Stimulated activated CD4-positive, alpha-beta T cell treated with anti-CD3 and anti-CD28 coated beads, Interleukin-4, amount 100 ng/mL, for 48 hours (primary cell): Measurements from ENCODE around the gene MTHFR.
A peak's percentile ranks its signal among the peaks of the same experiment; 100 is the strongest.

Source experiments
- DNase-seq, 2 donors: peaks; one replicate each; pipeline ENCODE4 v3.0.0-alpha.2; 2020; ENCODE audit warnings: low read depth in 2 of 2

The MTHFR gene

GRCh38 chr1:11805422-11806306, at the start of gene MTHFR, which contains the start of gene CLCN6:
TSS of gene MTHFR (minus strand) at chr1:11805964. CDS start at chr1:11803116, 2,848 bp downstream.
TSS of gene CLCN6 (plus strand) at chr1:11806191. CDS start at chr1:11806263, 72 bp downstream.
- peak; percentile 97 to 99 for DNase-seq

DNA sequence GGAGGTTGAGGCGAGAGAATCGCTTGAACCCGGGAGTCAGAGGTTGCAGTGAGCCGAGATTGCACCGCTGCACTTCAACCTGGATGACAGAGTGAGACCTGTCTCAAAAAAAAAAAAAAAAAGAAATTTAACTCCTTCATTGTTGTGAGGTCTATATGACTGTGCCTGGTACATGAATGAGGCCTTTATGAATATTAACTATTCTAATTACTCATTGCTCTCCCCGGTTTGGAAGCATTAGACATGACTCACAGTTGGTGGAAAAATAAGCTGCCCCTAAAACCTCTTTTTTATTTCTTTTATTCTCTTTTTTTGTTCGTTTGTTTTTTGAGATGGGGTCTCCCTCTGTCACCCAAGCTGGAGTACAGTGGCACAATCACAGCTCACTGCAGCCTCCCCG, 49.7 kb upstream of the MTHFR start:
- DNase-seq = no peak

DNA sequence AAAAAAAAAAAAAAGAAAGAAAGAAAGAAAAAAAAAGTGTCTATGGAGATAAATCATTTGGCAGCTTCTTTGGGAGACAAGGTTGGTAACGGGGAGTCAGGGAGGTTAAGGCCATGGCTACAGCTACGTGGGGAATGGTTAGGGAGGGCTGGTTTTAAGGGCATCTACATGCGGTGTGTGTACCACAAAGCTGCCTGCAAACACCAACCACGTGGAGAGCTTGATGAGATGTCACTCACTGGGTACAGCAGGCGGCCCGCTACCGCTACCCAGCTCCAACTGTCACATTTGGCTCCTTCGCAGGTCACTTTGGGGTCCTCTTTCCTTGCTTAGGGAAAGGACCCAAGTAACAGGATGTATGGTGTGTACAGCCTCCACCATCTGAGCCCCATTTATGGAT, 48.8 kb upstream of the MTHFR start:
- DNase-seq = no peak

DNA sequence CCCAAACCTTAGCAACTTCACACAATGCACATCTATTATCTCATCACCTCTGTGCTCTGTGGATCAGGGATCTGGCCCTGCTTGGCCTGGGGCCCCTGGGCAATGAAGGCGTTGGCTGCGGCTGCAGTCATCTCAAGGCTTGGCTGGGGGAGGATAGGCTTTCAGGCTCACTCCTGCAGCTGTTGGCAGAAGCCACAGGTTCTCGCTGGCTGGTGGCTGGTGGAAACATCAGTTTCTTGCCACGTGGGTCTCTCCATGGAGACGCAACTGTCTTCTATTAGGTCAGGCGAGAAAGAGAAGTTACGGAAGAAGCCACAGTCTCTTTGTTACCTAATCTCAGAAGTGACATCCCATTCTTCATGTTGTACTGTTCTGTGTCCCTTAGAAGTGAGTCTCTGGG, 45.4 kb upstream of the MTHFR start:
- no peak for DNase-seq

GRCh38 chr1:11850156-11850555, 44.4 kb upstream of the MTHFR start:
- no peak for DNase-seq

GRCh38 chr1:11848373-11848700, 42.6 kb upstream of the MTHFR start:
- DNase-seq = no peak

- no peak for DNase-seq
Measured at GRCh38 chr1:11847667-11848372, 42.1 kb upstream of the MTHFR start, which contains the start of gene NPPA. TSS of gene NPPA (minus strand) at chr1:11847783. CDS start at chr1:11847684, 99 bp downstream.

- no peak for DNase-seq
Measured at GRCh38 chr1:11845641-11846335, 40.0 kb upstream of the MTHFR start.

DNA sequence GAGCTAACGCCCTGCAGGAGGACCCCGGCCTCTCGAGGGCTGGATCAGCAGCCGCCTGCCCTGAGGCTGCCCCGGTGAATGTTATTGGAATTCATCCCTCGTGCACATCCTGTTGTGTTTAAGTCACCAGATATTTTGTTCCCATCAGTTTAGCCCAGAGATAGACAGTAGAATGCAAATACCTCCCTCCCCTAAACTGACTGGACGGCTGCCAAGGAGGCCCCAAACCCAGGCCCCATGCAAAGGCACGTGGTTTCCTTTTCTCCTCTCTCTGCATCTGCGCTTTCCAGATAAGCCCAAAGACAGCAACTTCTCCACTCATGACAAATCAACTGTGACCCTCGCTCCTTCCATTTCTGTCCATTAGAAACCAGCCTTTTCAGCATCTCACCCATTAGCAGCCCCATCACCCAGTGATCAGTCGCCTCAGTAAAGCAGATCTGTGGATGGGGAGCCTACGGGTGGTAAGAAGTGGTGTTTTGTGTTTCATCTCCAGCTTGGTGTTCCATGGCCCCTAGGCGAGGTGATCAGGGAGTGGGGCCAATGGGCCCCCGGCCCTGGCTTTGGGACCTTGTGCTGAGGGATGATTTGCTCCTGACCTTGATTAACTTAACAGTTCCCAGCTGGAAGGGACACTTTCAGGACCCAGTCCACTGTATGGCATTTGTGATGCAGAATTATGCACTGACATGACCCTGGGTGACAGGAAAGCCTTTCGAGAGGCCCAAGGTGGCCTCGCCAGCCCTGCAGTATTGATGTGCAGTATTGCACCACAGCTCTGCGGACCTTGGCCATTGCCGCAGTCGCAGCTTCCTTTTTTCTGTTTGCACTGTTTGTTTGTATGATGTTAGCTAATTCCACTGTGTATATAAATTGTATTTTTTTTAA, 36.6 kb upstream of the MTHFR start:
- DNase-seq = no peak

DNA sequence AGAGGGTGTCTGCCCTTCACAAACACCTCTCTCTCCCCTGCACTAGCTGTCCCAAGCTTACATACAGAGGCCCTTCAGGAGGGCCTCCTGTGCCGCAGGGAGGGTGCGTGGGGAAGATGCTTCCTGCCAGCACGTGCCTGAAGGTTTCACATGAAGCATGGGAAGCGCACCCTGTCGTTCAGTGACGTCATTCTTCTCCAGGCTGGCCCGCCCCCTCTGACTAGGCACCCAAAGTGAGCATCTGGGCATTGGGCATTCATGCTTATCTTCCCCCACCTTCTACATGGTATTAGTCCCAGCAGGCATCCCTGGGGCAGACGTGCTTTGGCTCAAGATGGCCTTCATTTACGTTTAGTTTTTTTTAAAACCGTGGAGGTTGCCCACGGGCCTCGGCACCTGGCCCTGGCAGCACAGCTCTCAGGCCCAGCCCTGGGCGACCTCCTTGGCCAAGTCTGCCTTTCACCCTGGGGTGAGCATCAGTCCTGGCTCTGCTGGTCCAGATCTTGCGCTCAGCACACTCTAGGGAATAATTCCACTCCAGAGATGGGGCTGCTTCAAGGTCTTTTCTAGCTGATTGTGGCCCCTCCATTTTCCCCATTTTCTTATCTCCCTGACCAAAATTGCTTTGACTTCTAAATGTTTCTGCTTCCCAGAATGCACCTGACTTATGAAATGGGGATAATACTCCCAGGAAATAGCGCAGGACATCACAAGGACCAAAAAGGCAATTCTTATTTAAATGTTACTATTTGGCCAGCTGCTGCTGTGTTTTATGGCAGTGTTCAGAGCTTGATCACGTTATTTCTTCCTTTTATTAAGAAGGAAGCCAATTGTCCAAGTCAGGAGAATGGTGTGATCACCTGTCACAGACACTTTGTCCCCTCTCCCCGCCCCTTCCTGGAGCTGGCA, 35.7 kb upstream of the MTHFR start:
- no peak for DNase-seq

DNA sequence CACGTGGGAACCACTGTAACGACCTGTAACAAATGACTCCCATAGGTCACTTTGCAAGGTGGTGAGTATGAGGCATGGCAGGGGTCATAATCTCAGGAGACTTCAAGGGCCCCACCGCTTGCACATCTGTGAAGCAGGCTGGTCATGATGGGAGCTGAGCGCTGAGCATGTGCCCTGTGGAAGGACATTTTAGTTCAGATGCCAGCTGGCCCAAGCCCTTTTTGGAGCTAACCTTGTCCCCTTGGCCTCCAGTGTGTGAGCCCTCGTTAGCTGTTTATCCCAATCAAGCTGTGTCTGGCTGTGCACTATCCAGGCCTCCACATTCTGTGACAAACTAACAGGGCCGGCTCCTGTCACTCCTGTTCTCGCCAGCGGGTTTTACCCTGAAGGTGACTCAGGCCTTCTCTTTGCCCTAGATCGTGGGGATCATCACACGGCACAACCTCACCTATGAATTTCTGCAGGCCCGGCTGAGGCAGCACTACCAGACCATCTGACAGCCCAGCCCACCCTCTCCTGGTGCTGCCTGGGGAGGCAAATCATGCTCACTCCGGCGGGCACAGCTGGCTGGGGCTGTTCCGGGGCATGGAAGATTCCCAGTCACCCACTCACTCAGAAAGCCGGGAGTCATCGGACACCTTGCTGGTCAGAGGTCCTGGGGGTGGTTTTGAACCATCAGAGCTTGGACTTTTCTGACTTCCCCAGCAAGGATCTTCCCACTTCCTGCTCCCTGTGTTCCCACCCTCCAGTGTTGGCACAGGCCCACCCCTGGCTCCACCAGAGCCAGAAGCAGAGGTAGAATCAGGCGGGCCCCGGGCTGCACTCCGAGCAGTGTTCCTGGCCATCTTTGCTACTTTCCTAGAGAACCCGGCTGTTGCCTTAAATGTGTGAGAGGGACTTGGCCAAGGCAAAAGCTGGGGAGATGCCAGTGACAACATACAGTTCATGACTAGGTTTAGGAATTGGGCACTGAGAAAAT, 34.3 kb upstream of the MTHFR start:
- no peak for DNase-seq

DNA sequence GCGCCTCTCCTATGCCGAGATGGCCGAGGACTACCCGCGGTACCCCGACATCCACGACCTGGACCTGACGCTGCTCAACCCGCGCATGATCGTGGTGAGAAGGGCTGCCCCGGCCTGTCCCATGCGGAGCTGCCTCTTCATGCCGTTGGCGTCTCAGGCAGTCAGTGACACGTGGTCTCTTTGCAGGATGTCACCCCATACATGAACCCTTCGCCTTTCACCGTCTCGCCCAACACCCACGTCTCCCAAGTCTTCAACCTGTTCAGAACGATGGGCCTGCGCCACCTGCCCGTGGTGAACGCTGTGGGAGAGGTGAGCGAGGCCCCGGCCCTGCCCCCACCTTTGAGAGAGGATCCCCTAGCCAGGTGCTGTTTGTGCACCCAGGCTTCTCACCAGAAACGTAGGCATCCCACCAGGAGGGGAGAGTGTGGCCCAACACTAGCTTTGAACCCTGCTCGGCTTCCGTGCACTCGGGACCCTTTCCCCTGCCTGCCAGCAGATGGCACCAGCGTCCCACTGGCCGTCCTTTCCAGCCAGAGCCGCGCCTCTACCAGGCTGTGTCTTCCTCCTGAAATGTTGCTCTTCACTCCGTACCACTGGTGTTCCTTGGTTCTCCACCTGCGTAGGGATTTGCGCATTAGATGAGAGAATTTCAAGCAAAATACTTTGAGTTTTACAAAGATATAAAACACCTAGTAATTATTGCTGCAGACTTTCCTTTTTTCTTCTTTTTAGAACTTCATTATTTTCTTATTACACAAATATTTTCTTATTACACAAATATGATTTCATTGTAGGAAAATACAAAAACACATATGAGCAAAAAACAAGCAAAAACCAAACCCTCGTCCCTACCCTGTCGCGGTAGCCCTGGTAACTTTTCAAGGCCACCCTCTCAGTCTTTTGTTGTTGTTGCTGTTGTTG, 32.8 kb upstream of the MTHFR start:
- peak; percentile 64 to 67 for DNase-seq

GRCh38 chr1:11837767-11838348, 32.1 kb upstream of the MTHFR start:
- DNase-seq = no peak

GRCh38 chr1:11836955-11837766, 31.4 kb upstream of the MTHFR start:
- no peak for DNase-seq

DNA sequence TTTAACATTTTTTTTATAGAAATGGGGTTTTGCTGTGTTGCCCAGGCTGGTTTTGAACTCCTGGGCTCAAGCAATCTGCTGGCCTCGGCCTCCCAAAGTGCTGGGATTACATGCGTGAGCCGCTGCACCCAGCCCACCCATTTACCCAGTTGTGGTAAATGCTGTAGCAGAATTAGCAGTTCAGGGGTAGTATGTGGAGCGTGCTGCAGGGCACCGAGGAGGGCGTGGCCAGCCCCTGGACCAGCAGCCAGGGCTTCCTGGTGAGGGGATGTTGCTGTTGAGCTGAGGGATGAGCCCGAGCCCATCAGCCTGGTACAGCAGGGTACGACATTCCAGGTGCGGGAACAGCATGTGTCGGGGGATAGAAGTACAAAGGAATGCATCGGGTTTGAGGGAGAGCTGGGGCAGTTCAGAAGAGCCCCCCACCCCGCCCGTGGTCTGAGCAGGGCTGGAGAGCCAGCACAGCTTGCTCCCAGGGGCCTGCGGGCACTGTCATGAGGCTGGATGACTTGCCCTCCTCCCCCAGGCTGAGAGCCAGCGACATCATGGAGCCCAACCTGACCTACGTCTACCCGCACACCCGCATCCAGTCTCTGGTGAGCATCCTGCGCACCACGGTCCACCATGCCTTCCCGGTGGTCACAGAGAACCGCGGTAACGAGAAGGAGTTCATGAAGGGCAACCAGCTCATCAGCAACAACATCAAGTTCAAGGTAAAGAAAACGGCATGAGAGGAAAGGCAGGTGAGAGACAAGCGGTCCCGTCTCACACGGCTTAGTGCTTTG, 29.9 kb upstream of the MTHFR start:
- DNase-seq = no peak

DNA sequence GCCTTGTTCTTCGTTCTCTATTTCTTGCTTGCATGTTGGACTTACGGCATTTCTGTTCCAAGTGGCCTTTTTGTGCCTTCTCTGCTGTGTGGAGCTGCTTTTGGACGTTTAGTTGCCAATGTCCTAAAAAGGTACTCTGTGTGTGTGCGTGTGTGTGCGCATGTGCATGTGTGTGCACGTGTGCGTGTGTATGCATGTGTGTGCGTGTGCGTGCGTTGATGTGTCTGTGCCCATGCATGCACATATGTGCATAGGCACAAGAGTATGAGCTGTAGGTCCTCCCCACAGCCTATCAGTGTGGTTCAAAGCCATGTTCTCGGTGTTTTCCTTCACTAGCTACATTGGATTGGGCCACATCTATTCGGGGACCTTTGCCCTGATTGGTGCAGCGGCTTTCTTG, 28.1 kb upstream of the MTHFR start:
- no peak for DNase-seq
